WTC11 (cell line): ENCODE measurements around the gene CALU. TPM values are rescaled to one million over a fixed set of nuclear protein-coding genes. Genes with fewer than 3 reads are reported as not detected.

Source experiments
- ATAC-seq: fragments of 200-7000 bp; cut with Tn5 transposase; 2 replicates; pipeline ENCODE4 v1.10.0; 2021; ENCODE audit warnings: mild to moderate bottlenecking, moderate library complexity
- CTCF ChIA-PET: fragments of 300-600 bp; sonication (Branson Sonifier 250); formaldehyde crosslinking; loops from one replicate; lab custom pipeline; 2021; ENCODE audit warnings: antibody characterized with exemption; lab: Charles Lee
- POLR2A ChIA-PET: fragments of 350-600 bp; sonication (Branson Sonifier 250); formaldehyde crosslinking; loops from one replicate; lab custom pipeline; 2021; ENCODE audit warnings: antibody characterized with exemption; lab: Charles Lee
- DNase-seq: peaks from one replicate; pipeline ENCODE4 v3.0.0; 2021; ENCODE audit warnings: low spot score
- H3K27ac Mint-ChIP-seq: 2 replicates; pipeline ENCODE4 v1.8.0; 2021; ENCODE audit warnings: mixed read lengths
- H3K27me3 Mint-ChIP-seq: 2 replicates; pipeline ENCODE4 v1.8.0; 2021; ENCODE audit warnings: low read depth, mild to moderate bottlenecking, moderate library complexity, mixed read lengths
- H3K36me3 Mint-ChIP-seq: 2 replicates; pipeline ENCODE4 v1.8.0; 2021; ENCODE audit warnings: mixed read lengths
- H3K4me1 Mint-ChIP-seq: 2 replicates; pipeline ENCODE4 v1.8.0; 2022; ENCODE audit warnings: mixed read lengths
- H3K4me3 Mint-ChIP-seq: 2 replicates; pipeline ENCODE4 v1.8.0; 2021; ENCODE audit warnings: mild to moderate bottlenecking, moderate library complexity, mixed read lengths
- H3K9me3 Mint-ChIP-seq: 2 replicates; pipeline ENCODE4 v1.8.0; 2021; ENCODE audit warnings: mixed read lengths
- ATF1 ChIP-seq: sonication (generic); formaldehyde crosslinking; IDR thresholded peaks from 2 replicates; pipeline ENCODE4 v1.8.1; 2023; ENCODE audit warnings: mild to moderate bottlenecking, moderate library complexity, missing genetic modification reagents
- CBFB ChIP-seq: sonication (generic); formaldehyde crosslinking; IDR thresholded peaks from 2 replicates; pipeline ENCODE4 v1.8.1; 2022; ENCODE audit warnings: mild to moderate bottlenecking, low read depth, missing genetic modification reagents
- CREB1 ChIP-seq: sonication (generic); formaldehyde crosslinking; IDR thresholded peaks from 2 replicates; pipeline ENCODE4 v1.8.0; 2023; ENCODE audit warnings: mild to moderate bottlenecking, missing genetic modification reagents
- FOXK1 ChIP-seq: sonication (generic); formaldehyde crosslinking; IDR thresholded peaks from 2 replicates; pipeline ENCODE4 v1.8.0; 2022; ENCODE audit warnings: mild to moderate bottlenecking, moderate library complexity, missing genetic modification reagents
- GABPB1 ChIP-seq: sonication (generic); formaldehyde crosslinking; IDR thresholded peaks from 2 replicates; pipeline ENCODE4 v1.8.1; 2023; ENCODE audit warnings: mild to moderate bottlenecking, missing genetic modification reagents
- PRRX2 ChIP-seq: fragments of 250-450 bp; sonication (Bioruptor Pico); IDR thresholded peaks from 2 replicates; pipeline ENCODE4 v1.8.0; 2021; ENCODE audit warnings: mild to moderate bottlenecking
- SMAD4 ChIP-seq: sonication (generic); formaldehyde crosslinking; IDR thresholded peaks from 2 replicates; pipeline ENCODE4 v1.8.0; 2022; ENCODE audit warnings: mild to moderate bottlenecking, missing genetic modification reagents
- SOX15 ChIP-seq: fragments of 250-450 bp; sonication (Bioruptor Pico); IDR thresholded peaks from 2 replicates; pipeline ENCODE4 v1.9.0; 2021; ENCODE audit warnings: mild to moderate bottlenecking
- ZNF219 ChIP-seq: sonication (generic); formaldehyde crosslinking; IDR thresholded peaks from 2 replicates; pipeline ENCODE4 v1.8.0; 2023; ENCODE audit warnings: missing genetic modification reagents, mild to moderate bottlenecking, borderline replicate concordance
- ZNF232 ChIP-seq: sonication (generic); formaldehyde crosslinking; IDR thresholded peaks from 2 replicates; pipeline ENCODE4 v1.8.0; 2022; ENCODE audit warnings: mild to moderate bottlenecking, missing genetic modification reagents
- ZNF263 ChIP-seq: sonication (generic); formaldehyde crosslinking; IDR thresholded peaks from 2 replicates; pipeline ENCODE4 v1.8.1; 2022; ENCODE audit warnings: low read depth, mild to moderate bottlenecking, moderate library complexity, missing genetic modification reagents
- ZNF317 ChIP-seq: sonication (generic); formaldehyde crosslinking; IDR thresholded peaks from 2 replicates; pipeline ENCODE4 v1.8.1; 2023; ENCODE audit warnings: low read depth, mild to moderate bottlenecking, moderate library complexity, missing genetic modification reagents, borderline replicate concordance
- ZNF416 ChIP-seq: fragments of 250-450 bp; sonication (Bioruptor Pico); IDR thresholded peaks from 2 replicates; pipeline ENCODE4 v1.9.0; 2021; ENCODE audit warnings: mild to moderate bottlenecking, inconsistent platforms
- ZNF671 ChIP-seq: fragments of 250-450 bp; sonication (Bioruptor Pico); IDR thresholded peaks from 2 replicates; pipeline ENCODE4 v1.8.0; 2021; ENCODE audit warnings: mild to moderate bottlenecking
- total RNA-seq: library from RNA; stranded (reverse); gene quantifications from 3 replicates; pipeline ENCODE4 v1.2.3, GENCODE V29; 2021
- TF ChIP-seq, protein P1 (sequence below): fragments of 250-450 bp; sonication (Bioruptor Pico); IDR thresholded peaks from 2 replicates; pipeline ENCODE4 v1.9.0; 2021; ENCODE audit warnings: mild to moderate bottlenecking, borderline replicate concordance
- TF ChIP-seq, protein P2 (sequence below): sonication (generic); formaldehyde crosslinking; IDR thresholded peaks from 2 replicates; pipeline ENCODE4 v1.8.0; 2022; ENCODE audit warnings: mild to moderate bottlenecking, missing genetic modification reagents
- TF ChIP-seq, protein P3 (sequence below): sonication (generic); formaldehyde crosslinking; conservative IDR thresholded peaks from 2 replicates; pipeline ENCODE4 v1.8.1; 2022; ENCODE audit warnings: mild to moderate bottlenecking, missing genetic modification reagents
- TF ChIP-seq, protein P4 (sequence below): sonication (generic); formaldehyde crosslinking; IDR thresholded peaks from 2 replicates; pipeline ENCODE4 v1.8.1; 2022; ENCODE audit warnings: low read depth, mild to moderate bottlenecking, moderate library complexity, missing genetic modification reagents, borderline replicate concordance
- TF ChIP-seq, protein P5 (sequence below): sonication (generic); formaldehyde crosslinking; IDR thresholded peaks from 2 replicates; pipeline ENCODE4 v1.8.0; 2023; ENCODE audit warnings: missing genetic modification reagents
- TF ChIP-seq, protein P6 (sequence below): fragments of 250-450 bp; sonication (Bioruptor Pico); IDR thresholded peaks from 2 replicates; pipeline ENCODE4 v1.9.0; 2021; ENCODE audit warnings: mild to moderate bottlenecking
- TF ChIP-seq, protein P7 (sequence below): sonication (generic); formaldehyde crosslinking; IDR thresholded peaks from 2 replicates; pipeline ENCODE4 v1.8.1; 2022; ENCODE audit warnings: missing genetic modification reagents, borderline replicate concordance

The CALU gene
- total RNA-seq, 1 experiment from 2014 or later = 150 TPM

DNA sequence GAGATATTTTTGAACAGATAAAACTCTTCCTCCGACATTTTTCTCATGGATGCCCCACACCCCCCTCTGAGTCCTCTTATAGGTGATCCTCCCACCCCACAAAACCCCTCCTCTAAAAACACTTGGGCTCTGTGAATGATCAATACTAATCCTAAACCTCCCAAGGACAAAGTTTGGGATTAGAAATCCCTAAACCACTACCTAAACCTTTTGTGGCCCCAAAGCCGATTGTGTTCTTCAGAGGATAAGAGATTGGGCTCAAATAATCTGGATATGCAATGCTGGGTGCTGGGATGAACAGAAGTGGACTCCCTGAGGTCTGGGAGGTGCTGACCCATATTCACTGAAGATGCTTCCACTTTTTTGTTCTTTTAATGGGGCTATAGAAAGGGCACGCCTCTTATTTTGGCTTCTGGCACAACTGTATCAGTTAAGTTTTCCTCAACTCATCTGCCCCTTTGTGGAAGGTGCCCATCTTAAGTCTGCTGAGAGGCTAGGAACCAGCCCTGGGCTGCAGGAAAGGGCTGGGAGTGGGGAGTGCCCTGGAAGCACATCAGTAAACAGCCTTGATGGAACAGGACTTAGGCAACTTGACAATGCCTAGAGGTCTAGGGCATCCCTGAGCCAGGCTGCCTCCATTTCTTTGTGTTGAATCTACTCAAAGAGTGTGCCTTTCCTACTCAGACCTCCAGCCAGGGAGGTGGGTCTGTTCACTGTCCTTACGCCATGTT is 36.8 kb downstream of the CALU start, which contains the start of gene OPN1SW (continued):
- TF ChIP-seq ZNF219 (no peak), SMAD4 (CRISPR knock-in tag) (no peak), CREB1 (no peak)
- TF ChIP-seq, protein P1, sequence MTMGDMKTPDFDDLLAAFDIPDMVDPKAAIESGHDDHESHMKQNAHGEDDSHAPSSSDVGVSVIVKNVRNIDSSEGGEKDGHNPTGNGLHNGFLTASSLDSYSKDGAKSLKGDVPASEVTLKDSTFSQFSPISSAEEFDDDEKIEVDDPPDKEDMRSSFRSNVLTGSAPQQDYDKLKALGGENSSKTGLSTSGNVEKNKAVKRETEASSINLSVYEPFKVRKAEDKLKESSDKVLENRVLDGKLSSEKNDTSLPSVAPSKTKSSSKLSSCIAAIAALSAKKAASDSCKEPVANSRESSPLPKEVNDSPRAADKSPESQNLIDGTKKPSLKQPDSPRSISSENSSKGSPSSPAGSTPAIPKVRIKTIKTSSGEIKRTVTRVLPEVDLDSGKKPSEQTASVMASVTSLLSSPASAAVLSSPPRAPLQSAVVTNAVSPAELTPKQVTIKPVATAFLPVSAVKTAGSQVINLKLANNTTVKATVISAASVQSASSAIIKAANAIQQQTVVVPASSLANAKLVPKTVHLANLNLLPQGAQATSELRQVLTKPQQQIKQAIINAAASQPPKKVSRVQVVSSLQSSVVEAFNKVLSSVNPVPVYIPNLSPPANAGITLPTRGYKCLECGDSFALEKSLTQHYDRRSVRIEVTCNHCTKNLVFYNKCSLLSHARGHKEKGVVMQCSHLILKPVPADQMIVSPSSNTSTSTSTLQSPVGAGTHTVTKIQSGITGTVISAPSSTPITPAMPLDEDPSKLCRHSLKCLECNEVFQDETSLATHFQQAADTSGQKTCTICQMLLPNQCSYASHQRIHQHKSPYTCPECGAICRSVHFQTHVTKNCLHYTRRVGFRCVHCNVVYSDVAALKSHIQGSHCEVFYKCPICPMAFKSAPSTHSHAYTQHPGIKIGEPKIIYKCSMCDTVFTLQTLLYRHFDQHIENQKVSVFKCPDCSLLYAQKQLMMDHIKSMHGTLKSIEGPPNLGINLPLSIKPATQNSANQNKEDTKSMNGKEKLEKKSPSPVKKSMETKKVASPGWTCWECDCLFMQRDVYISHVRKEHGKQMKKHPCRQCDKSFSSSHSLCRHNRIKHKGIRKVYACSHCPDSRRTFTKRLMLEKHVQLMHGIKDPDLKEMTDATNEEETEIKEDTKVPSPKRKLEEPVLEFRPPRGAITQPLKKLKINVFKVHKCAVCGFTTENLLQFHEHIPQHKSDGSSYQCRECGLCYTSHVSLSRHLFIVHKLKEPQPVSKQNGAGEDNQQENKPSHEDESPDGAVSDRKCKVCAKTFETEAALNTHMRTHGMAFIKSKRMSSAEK = no peak
- TF ChIP-seq, protein P2, sequence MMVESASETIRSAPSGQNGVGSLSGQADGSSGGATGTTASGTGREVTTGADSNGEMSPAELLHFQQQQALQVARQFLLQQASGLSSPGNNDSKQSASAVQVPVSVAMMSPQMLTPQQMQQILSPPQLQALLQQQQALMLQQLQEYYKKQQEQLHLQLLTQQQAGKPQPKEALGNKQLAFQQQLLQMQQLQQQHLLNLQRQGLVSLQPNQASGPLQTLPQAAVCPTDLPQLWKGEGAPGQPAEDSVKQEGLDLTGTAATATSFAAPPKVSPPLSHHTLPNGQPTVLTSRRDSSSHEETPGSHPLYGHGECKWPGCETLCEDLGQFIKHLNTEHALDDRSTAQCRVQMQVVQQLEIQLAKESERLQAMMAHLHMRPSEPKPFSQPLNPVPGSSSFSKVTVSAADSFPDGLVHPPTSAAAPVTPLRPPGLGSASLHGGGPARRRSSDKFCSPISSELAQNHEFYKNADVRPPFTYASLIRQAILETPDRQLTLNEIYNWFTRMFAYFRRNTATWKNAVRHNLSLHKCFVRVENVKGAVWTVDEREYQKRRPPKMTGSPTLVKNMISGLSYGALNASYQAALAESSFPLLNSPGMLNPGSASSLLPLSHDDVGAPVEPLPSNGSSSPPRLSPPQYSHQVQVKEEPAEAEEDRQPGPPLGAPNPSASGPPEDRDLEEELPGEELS (CRISPR knock-in tag) = no peak

DNA sequence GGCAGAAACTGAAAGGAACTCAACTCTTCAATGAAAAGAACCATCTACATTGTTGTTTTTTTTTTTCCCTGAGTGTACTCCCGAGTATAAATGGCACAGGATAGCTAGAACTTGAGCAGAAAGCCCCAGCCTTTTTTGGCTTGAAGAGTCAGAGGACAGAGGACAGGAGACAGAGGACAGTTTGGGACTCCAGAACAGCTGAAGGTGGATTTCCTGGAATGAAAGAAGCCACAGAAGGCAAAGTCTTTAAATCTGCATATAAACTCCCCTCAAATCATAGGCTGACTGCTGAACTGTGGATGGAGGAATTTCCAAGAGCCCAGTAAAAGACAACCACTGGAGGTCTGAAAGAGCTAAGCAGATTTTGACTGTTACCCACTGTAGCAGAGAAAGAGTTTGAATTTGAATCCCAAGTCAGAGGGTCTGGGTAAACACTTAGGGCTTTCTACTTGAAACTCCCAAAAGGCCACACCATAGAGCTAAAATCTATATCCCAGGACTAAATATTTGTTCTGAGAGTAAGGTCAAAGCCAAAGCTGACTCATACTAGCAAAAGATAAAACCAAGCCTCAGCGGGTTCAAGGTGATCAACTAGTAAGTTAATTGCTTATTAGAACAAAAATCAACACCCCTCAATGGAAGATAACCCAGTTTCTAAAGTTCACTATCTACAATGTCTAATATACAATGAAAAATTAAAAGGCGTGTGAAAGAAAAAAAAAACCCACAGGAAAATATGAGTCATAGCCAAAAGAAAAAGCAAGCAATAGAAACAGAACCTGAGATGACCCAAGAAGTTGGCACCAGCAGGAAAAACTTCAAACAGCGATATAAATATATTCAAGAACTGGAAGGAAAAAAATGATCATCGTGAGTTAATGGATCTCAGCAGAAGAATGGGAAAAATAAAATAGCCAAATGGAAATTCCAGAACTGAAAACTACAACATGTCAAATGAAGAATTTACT is 38.3 kb downstream of the CALU start:
- peaks cover 3% of the 10 kb centered on the region for H3K4me1 Mint-ChIP-seq
- no peak for DNase-seq
- CTCF ChIA-PET = interaction anchor here (0.9 kb wide), 1 partner anchor 103 kb away, joined by 3 read pairs; no protein-coding TSS in a partner anchor
- ATAC-seq = no peak
- H3K27me3 Mint-ChIP-seq = peaks cover 10% of the 10 kb centered on the region
- peaks cover 15% of the 10 kb centered on the region for H3K36me3 Mint-ChIP-seq
- POLR2A ChIA-PET = no interaction called here
- no peak overlapping the region for H3K4me3 Mint-ChIP-seq
- no peak overlapping the region for H3K27ac Mint-ChIP-seq
- peaks cover 22% of the 10 kb centered on the region for H3K9me3 Mint-ChIP-seq
- TF ChIP-seq ZNF263 (CRISPR knock-in tag) = no peak
- TF ChIP-seq SOX15 (CRISPR knock-in tag) = no peak
- TF ChIP-seq FOXK1 (CRISPR knock-in tag) = no peak
- no peak for TF ChIP-seq PRRX2 (CRISPR knock-in tag)
- no peak for TF ChIP-seq ZNF232
- TF ChIP-seq, protein P3, sequence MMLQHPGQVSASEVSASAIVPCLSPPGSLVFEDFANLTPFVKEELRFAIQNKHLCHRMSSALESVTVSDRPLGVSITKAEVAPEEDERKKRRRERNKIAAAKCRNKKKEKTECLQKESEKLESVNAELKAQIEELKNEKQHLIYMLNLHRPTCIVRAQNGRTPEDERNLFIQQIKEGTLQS (CRISPR knock-in tag) = no peak
- no peak for TF ChIP-seq ZNF317 (CRISPR knock-in tag)
- no peak for TF ChIP-seq GABPB1 (CRISPR knock-in tag)
- no peak for TF ChIP-seq ZNF671 (CRISPR knock-in tag)
- TF ChIP-seq, protein P4, sequence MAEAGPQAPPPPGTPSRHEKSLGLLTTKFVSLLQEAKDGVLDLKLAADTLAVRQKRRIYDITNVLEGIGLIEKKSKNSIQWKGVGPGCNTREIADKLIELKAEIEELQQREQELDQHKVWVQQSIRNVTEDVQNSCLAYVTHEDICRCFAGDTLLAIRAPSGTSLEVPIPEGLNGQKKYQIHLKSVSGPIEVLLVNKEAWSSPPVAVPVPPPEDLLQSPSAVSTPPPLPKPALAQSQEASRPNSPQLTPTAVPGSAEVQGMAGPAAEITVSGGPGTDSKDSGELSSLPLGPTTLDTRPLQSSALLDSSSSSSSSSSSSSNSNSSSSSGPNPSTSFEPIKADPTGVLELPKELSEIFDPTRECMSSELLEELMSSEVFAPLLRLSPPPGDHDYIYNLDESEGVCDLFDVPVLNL (CRISPR knock-in tag) = no peak
- TF ChIP-seq, protein P5, sequence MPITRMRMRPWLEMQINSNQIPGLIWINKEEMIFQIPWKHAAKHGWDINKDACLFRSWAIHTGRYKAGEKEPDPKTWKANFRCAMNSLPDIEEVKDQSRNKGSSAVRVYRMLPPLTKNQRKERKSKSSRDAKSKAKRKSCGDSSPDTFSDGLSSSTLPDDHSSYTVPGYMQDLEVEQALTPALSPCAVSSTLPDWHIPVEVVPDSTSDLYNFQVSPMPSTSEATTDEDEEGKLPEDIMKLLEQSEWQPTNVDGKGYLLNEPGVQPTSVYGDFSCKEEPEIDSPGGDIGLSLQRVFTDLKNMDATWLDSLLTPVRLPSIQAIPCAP (CRISPR knock-in tag) = no peak
- TF ChIP-seq, protein P6, sequence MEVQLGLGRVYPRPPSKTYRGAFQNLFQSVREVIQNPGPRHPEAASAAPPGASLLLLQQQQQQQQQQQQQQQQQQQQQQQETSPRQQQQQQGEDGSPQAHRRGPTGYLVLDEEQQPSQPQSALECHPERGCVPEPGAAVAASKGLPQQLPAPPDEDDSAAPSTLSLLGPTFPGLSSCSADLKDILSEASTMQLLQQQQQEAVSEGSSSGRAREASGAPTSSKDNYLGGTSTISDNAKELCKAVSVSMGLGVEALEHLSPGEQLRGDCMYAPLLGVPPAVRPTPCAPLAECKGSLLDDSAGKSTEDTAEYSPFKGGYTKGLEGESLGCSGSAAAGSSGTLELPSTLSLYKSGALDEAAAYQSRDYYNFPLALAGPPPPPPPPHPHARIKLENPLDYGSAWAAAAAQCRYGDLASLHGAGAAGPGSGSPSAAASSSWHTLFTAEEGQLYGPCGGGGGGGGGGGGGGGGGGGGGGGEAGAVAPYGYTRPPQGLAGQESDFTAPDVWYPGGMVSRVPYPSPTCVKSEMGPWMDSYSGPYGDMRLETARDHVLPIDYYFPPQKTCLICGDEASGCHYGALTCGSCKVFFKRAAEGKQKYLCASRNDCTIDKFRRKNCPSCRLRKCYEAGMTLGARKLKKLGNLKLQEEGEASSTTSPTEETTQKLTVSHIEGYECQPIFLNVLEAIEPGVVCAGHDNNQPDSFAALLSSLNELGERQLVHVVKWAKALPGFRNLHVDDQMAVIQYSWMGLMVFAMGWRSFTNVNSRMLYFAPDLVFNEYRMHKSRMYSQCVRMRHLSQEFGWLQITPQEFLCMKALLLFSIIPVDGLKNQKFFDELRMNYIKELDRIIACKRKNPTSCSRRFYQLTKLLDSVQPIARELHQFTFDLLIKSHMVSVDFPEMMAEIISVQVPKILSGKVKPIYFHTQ = no peak
- TF ChIP-seq CBFB (CRISPR knock-in tag) = no peak
- TF ChIP-seq, protein P7, sequence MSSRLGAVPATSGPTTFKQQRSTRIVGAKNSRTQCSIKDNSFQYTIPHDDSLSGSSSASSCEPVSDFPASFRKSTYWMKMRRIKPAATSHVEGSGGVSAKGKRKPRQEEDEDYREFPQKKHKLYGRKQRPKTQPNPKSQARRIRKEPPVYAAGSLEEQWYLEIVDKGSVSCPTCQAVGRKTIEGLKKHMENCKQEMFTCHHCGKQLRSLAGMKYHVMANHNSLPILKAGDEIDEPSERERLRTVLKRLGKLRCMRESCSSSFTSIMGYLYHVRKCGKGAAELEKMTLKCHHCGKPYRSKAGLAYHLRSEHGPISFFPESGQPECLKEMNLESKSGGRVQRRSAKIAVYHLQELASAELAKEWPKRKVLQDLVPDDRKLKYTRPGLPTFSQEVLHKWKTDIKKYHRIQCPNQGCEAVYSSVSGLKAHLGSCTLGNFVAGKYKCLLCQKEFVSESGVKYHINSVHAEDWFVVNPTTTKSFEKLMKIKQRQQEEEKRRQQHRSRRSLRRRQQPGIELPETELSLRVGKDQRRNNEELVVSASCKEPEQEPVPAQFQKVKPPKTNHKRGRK (CRISPR knock-in tag) = no peak
- TF ChIP-seq ZNF416 = no peak
- TF ChIP-seq ATF1 (CRISPR knock-in tag) = no peak
- TF ChIP-seq SMAD4 (CRISPR knock-in tag) = no peak
